Sigmoid colon (tissue), 7 donors: ENCODE results near the gene RCAN1. TPM values are rescaled to one million over a fixed set of nuclear protein-coding genes. Genes with fewer than 3 reads are reported as not detected.

Experiments
- DNase-seq: peaks from one replicate; pipeline ENCODE4 v3.0.0-alpha.2; 2019
- H3K27ac ChIP-seq, 4 donors: fragments of 200-600 bp; sonication (generic); one replicate each; pipeline ENCODE4 v1.5.1; 2016 to 2019; ENCODE audit warnings: mild to moderate bottlenecking in 1 of 4
- H3K27me3 ChIP-seq, 3 donors: fragments of 200-600 bp; sonication (generic); one replicate each; pipeline ENCODE4 v1.5.1; 2019; ENCODE audit warnings: mild to moderate bottlenecking in 1 of 3
- H3K36me3 ChIP-seq, 4 donors: fragments of 200-600 bp; sonication (generic); one replicate each; pipeline ENCODE4 v1.5.1; 2016 to 2019
- H3K4me1 ChIP-seq, 4 donors: fragments of 200-600 bp; sonication (generic); one replicate each; pipeline ENCODE4 v1.5.1; 2017 to 2019
- H3K4me3 ChIP-seq, 4 donors: fragments of 200-600 bp; sonication (generic); one replicate each; pipeline ENCODE4 v1.5.1; 2017 to 2019; ENCODE audit warnings: mild to moderate bottlenecking in 2 of 4, moderate library complexity in 1 of 4
- H3K9me3 ChIP-seq, 4 donors: fragments of 200-600 bp in 3 of 4; sonication (generic) in 3 of 4; one replicate each; pipeline versions ENCODE4 v1.5.1 to v1.6.1; 2013 to 2019
- EP300 ChIP-seq, 4 donors: sonication (generic); formaldehyde crosslinking; IDR thresholded peaks; one replicate each; pipeline ENCODE4 v1.6.1; 2017; ENCODE audit warnings: antibody characterized with exemption in 4 of 4
- POLR2A ChIP-seq, 2 donors: fragments of 450-650 bp; IDR thresholded peaks; one replicate each; pipeline ENCODE4 v1.6.1; 2016; ENCODE audit warnings: antibody characterized with exemption in 2 of 2, mild to moderate bottlenecking in 2 of 2, moderate library complexity in 2 of 2
- POLR2AphosphoS5 ChIP-seq, 4 donors: sonication (generic); formaldehyde crosslinking; IDR thresholded peaks; one replicate each; pipeline ENCODE4 v1.6.1; 2017; ENCODE audit warnings: antibody characterized with exemption in 4 of 4
- WGBS, 2 donors: extraction: QIAGEN DNeasy Blood & Tissue Kit; methylation state at CpG; one replicate each; pipeline ENCODE4 v1.1.7; 2013; 5-methylcytosine and 5-hydroxymethylcytosine counted together
- intact Hi-C: fragments of 100-400 bp; cut with DNase I; formaldehyde crosslinking; loops from one replicate; pipeline ENCODE4 v1.15.1; 2023
- polyA plus RNA-seq, 3 donors: library from polyadenylated mRNA; stranded (reverse); fragments of 200-250 nt; gene quantifications; one replicate each; pipeline ENCODE4 v1.2.3, GENCODE V29; 2013
- total RNA-seq, 4 donors: library from RNA; depleted of rRNA; stranded (reverse); fragments of >200 nt; gene quantifications; one replicate each; pipeline ENCODE4 v1.1.0, GENCODE V29; 2016
- TF ChIP-seq, protein P1 (sequence below), 4 experiments: fragments of 450-650 bp in 3 of 4; fragments of 200-600 bp in 1 of 4; IDR thresholded peaks; one replicate each; pipeline ENCODE4 v1.5.1; 2016 to 2019; ENCODE audit warnings: antibody characterized with exemption in 4 of 4, mild to moderate bottlenecking in 3 of 4, moderate library complexity in 2 of 4
- donor health status: healthy with polysubstance abuse.
- donor health status: Bipolar disorder and iron deficiency.
- donor health status: healthy.

Gene RCAN1
- total and polyA plus RNA-seq, 7 donors: 21.4 to 148 (median 38.3) TPM

DNA sequence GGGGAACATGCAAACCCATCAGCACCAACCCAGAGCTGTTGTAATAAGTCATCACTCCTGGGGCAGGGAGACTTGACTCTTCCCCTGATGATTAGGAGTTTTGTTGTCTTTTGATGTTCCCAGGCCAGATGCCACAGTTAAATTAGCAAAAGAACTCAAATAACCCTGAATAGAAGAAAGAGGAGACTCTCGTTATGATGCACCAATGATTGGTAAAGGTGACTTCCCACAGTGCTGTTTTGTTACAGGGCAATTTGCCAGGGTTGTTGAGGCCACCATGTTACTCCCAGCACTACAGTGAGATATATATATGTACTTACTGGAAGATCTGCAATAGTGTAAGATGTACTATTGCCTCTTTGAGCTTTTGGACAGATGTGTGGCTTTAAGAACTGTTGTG lies 24.3 kb upstream of the RCAN1 start:
- Histone ChIP-seq H3K27me3 (no peaks in the 10 kb centered on the region), H3K9me3 (no peaks in the 10 kb centered on the region), H3K4me1 (no peaks in the 10 kb centered on the region), H3K27ac (no peak overlapping the region), H3K4me3 (no peak overlapping the region), H3K36me3 (no peaks in the 10 kb centered on the region)
- TF ChIP-seq, protein P1, sequence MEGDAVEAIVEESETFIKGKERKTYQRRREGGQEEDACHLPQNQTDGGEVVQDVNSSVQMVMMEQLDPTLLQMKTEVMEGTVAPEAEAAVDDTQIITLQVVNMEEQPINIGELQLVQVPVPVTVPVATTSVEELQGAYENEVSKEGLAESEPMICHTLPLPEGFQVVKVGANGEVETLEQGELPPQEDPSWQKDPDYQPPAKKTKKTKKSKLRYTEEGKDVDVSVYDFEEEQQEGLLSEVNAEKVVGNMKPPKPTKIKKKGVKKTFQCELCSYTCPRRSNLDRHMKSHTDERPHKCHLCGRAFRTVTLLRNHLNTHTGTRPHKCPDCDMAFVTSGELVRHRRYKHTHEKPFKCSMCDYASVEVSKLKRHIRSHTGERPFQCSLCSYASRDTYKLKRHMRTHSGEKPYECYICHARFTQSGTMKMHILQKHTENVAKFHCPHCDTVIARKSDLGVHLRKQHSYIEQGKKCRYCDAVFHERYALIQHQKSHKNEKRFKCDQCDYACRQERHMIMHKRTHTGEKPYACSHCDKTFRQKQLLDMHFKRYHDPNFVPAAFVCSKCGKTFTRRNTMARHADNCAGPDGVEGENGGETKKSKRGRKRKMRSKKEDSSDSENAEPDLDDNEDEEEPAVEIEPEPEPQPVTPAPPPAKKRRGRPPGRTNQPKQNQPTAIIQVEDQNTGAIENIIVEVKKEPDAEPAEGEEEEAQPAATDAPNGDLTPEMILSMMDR (IDR thresholded peaks at IDR 0.05): no peak
- TF ChIP-seq POLR2AphosphoS5 (IDR thresholded peaks at IDR 0.05) (no peak), EP300 (IDR thresholded peaks at IDR 0.05) (no peak), POLR2A (IDR thresholded peaks at IDR 0.05) (no peak)
- DNase-seq: no peak
- WGBS, 2 donors: 89 to 92% methylated on average over 1 of the region's 1 CpG
- intact Hi-C loops: no loop called here

DNA sequence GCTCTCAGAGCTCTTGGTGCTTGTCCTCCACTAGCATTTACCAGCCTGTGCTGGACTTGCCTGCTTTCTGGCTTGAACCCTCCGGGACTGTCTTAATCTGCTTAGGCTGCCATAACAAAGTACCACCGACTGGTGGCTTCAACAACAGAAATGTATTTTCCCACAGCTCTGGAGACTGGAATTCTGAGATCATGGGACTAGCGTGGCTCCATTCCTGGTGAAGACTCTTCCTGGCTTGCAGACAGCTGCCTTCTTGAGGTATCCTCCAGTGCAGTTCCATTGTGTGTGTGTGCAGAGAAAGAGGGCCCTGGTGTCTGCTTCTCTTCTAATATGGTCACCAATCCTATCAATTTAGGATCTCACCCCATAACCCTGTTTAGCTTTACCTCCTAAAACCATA lies 22.0 kb upstream of the RCAN1 start:
- H3K27ac ChIP-seq: no peak overlapping the region
- H3K27me3 ChIP-seq: no peaks in the 10 kb centered on the region
- H3K4me3 ChIP-seq: no peak overlapping the region
- TF ChIP-seq POLR2A (IDR thresholded peaks at IDR 0.05) (no peak), POLR2AphosphoS5 (IDR thresholded peaks at IDR 0.05) (no peak), EP300 (IDR thresholded peaks at IDR 0.05) (no peak)
- TF ChIP-seq, protein P1 (IDR thresholded peaks at IDR 0.05): no peak
- no peaks in the 10 kb centered on the region for H3K4me1 ChIP-seq
- H3K9me3 ChIP-seq: no peaks in the 10 kb centered on the region
- no peaks in the 10 kb centered on the region for H3K36me3 ChIP-seq
- intact Hi-C loops: no loop called here
- WGBS, 2 donors: 87 to 88% methylated on average over 3 of the region's 3 CpGs
- no peak for DNase-seq

DNA sequence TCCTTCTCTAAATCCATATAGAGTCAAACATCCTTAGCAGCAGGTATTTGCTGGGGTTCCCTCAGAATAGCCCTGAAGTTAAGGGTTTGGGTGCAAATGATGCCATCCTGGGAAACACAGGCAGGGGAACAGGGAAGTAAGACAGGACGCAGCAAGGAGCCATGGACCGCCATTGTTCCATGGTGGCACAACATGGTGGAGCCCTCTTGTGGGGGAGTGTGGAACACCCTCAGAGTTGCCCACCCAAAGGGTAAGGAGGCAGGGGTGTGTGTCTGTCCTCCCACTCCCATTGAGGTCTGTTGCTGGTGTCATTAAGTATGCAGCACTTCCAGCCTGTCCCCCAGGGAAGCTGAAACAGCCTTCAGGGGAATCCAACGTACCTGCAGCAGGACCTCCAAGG lies 20.4 kb upstream of the RCAN1 start:
- intact Hi-C loops: no loop called here
- Histone ChIP-seq H3K27ac (no peak overlapping the region), H3K36me3 (no peaks in the 10 kb centered on the region), H3K4me1 (no peaks in the 10 kb centered on the region), H3K27me3 (no peaks in the 10 kb centered on the region), H3K9me3 (no peaks in the 10 kb centered on the region), H3K4me3 (no peak overlapping the region)
- 79 to 81% methylated on average over 3 of the region's 3 CpGs for WGBS, 2 donors
- no peak for TF ChIP-seq EP300 (IDR thresholded peaks at IDR 0.05)
- no peak for TF ChIP-seq POLR2A (IDR thresholded peaks at IDR 0.05)
- TF ChIP-seq POLR2AphosphoS5 (IDR thresholded peaks at IDR 0.05): no peak
- TF ChIP-seq, protein P1 (IDR thresholded peaks at IDR 0.05): no peak
- DNase-seq: no peak

DNA sequence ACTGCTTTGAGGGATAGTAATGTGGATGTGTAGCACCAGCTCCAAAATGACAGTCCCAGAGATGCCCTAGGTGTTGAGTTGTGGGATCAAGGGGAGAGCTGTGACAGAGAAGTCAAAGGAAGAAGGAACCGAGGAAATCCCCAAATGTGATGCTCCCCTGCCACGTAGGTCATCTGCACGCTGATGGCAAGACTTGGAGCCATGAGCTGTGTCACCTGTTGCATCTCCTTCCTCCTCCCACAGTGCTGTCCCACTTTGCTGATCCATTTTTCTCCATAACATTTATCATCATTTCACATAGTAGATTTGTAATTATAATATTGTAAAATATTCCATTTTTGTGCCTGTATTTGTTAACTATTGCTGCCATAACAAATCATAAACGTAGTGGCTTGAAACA lies 17.6 kb upstream of the RCAN1 start:
- no peaks in the 10 kb centered on the region for H3K36me3 ChIP-seq
- H3K4me1 ChIP-seq: no peaks in the 10 kb centered on the region
- no peaks in the 10 kb centered on the region for H3K27me3 ChIP-seq
- TF ChIP-seq POLR2A (IDR thresholded peaks at IDR 0.05) (no peak), POLR2AphosphoS5 (IDR thresholded peaks at IDR 0.05) (no peak)
- DNase-seq: no peak
- no peak overlapping the region for H3K4me3 ChIP-seq
- no peak overlapping the region for H3K27ac ChIP-seq
- 67 to 80% methylated on average over 4 of the region's 4 CpGs for WGBS, 2 donors
- no peaks in the 10 kb centered on the region for H3K9me3 ChIP-seq
- intact Hi-C loops: no loop called here

DNA sequence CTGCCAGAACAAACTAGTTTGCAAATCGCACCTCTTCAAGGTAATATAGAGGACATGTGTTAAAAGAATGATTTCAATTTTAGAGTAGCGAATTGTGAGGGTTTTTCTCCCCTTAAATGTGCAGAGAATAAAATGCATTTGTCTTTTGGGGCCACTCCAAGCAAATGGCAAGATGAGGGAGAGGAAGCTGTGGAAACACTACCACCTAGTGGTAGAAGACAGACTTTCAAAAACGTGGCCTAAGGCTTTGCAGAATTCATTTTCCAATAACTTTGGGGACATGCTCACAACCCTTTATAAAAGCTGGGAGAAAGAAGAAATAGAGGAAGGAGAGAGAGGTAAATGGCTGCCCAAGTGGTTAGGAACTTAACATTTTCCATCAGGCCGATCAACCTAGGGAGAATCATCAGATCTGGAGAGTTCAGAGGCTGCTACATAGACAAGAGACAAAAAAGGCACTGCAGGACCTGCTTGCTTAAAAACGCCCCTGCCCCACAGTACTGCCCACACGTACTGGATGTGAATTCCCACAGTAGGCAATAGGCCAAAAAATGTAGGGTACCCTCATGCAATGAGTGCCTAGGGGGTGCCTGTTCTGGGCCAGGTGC lies 15.7 kb upstream of the RCAN1 start:
- no peak for TF ChIP-seq POLR2AphosphoS5 (IDR thresholded peaks at IDR 0.05)
- TF ChIP-seq POLR2A (IDR thresholded peaks at IDR 0.05): no peak
- no peak for TF ChIP-seq EP300 (IDR thresholded peaks at IDR 0.05)
- TF ChIP-seq, protein P1 (IDR thresholded peaks at IDR 0.05): peak; percentile 64 to 80 (median 72)
- H3K27me3 ChIP-seq: no peaks in the 10 kb centered on the region
- 10 to 17% methylated on average over 6 of the region's 6 CpGs for WGBS, 2 donors
- H3K4me3 ChIP-seq: no peak overlapping the region
- H3K4me1 ChIP-seq: no peaks in the 10 kb centered on the region
- intact Hi-C loops: loop anchor here (1.0 kb wide), 1 partner anchor 268 kb away; no protein-coding TSS in a partner anchor
- no peak for DNase-seq
- no peaks in the 10 kb centered on the region for H3K9me3 ChIP-seq
- H3K36me3 ChIP-seq: no peaks in the 10 kb centered on the region
- no peak overlapping the region for H3K27ac ChIP-seq
